Naive B cell (primary cell): ENCODE measurements around the gene PPM1L. TPM values are rescaled to one million over a fixed set of nuclear protein-coding genes. Genes with fewer than 3 reads are reported as not detected.
A peak's percentile ranks its signal among the peaks of the same experiment; 100 is the strongest.

Source experiments
- ATAC-seq, 2 donors: fragments of 150-1000 bp; cut with Tn5 transposase; 2 replicates each; pipeline ENCODE4 v1.10.0; 2021; ENCODE audit warnings: low read depth in 2 of 2, mild to moderate bottlenecking in 2 of 2, moderate library complexity in 2 of 2
- DNase-seq: peaks from one replicate; pipeline ENCODE4 v3.0.0; 2022
- H3K27ac Mint-ChIP-seq, 6 donors: one replicate each; pipeline ENCODE4 v1.8.0; 2020 to 2022; ENCODE audit warnings: mild to moderate bottlenecking in 6 of 6, mixed read lengths in 6 of 6, moderate library complexity in 5 of 6, inconsistent platforms in 2 of 6
- H3K27me3 Mint-ChIP-seq, 3 donors: one replicate each; pipeline ENCODE4 v1.8.0; 2021 to 2022; ENCODE audit warnings: mixed read lengths in 3 of 3, mild to moderate bottlenecking in 1 of 3
- H3K36me3 Mint-ChIP-seq, 2 donors: one replicate each; pipeline ENCODE4 v1.8.0; 2020 to 2022; ENCODE audit warnings: mixed read lengths in 2 of 2, inconsistent platforms in 1 of 2, mild to moderate bottlenecking in 1 of 2
- H3K4me1 Mint-ChIP-seq, 3 donors: one replicate each; pipeline ENCODE4 v1.8.0; 2020 to 2022; ENCODE audit warnings: mixed read lengths in 3 of 3, inconsistent platforms in 1 of 3, mild to moderate bottlenecking in 1 of 3, moderate library complexity in 1 of 3
- H3K4me3 Mint-ChIP-seq, 8 donors: one replicate each; pipeline ENCODE4 v1.8.0; 2020 to 2022; ENCODE audit warnings: mild to moderate bottlenecking in 8 of 8, mixed read lengths in 8 of 8, moderate library complexity in 8 of 8, inconsistent platforms in 2 of 8
- H3K9me3 Mint-ChIP-seq, 7 donors: one replicate each; pipeline ENCODE4 v1.8.0; 2020 to 2022; ENCODE audit warnings: mixed read lengths in 7 of 7, mild to moderate bottlenecking in 5 of 7, inconsistent platforms in 2 of 7, moderate library complexity in 1 of 7
- polyA plus RNA-seq, 6 donors: library from polyadenylated mRNA; unstranded; fragments of 300-500 nt; fragmentation: Illumina TruSeq; gene quantifications; one replicate each; pipeline ENCODE4 v1.2.3, GENCODE V29; 2021; ENCODE audit warnings: low read depth in 6 of 6

The PPM1L gene
- polyA plus RNA-seq, 6 donors from 2014 or later: 0.49 to 2.4 (median 2.1) TPM; not detected in 1

DNA sequence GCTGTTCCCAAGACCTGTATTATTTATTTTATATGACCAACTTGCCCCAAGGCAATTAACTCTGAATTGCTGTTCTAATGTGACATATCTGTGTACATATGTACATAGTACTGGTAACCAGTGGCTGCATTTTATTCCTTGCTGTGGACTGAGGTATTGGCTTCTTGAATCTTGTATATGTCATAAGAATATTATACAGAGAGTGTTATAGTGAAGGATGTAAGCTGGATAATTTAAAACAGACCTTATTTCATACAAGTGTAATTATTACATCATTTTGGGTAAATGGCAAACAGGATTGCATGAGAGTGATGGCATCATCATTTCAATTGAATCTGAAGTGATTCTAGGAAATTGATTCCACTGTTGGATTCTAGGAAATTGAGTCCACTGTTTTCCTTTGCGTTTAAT lies 316.2 kb downstream of the PPM1L start:
- no peaks in the 10 kb centered on the region for H3K27me3 Mint-ChIP-seq
- H3K36me3 Mint-ChIP-seq: no peaks in the 10 kb centered on the region
- peaks cover 33 to 38% (median 36%) of the 10 kb centered on the region in 3 donors for H3K4me1 Mint-ChIP-seq
- no peak overlapping the region for H3K4me3 Mint-ChIP-seq
- DNase-seq (no peak), ATAC-seq (no peak)
- no peak overlapping the region for H3K27ac Mint-ChIP-seq
- no peaks in the 10 kb centered on the region for H3K9me3 Mint-ChIP-seq

DNA sequence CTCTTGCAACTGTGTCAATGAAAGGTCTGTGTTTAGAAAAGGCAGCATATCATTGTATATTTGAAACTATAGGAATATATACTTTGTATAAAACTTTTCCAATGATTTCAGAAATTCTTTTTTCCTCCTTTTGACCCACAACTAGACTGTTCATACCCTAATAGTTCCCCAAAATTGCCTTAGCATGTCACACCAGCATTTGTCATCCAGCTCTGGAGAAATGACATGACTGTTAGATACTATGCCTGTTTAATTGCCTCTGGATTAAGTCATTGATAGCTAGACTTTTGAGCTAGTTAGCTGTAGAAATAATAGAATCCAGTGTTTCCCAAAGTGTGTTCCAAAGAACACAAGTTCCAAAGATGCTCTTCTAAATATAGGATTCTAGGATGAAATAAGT lies 316.7 kb downstream of the PPM1L start:
- Mint-ChIP-seq H3K27ac (no peak overlapping the region), H3K9me3 (no peaks in the 10 kb centered on the region), H3K4me1 (peaks cover 28 to 33% (median 30%) of the 10 kb centered on the region in 3 donors), H3K27me3 (no peaks in the 10 kb centered on the region), H3K4me3 (no peak overlapping the region), H3K36me3 (no peaks in the 10 kb centered on the region)
- no peak for DNase-seq
- ATAC-seq: no peak

DNA sequence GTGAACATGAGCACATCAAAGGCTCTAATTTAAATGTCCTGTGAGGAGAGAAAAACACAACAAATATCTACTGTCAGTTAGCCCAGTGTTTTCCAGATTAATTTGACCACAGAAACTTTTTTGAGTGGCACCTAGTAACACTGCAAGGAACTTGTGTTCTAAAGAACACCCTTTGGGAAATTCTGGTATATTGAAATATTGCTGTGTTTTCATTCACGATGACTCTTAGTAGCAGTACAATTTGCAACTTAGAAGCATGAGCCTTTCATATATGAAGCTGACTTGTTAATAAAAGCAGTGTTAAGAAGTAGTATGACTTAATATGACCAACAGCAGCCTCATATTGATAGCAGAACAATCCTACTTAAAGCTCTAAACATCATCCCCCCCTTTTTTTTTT lies 317.1 kb downstream of the PPM1L start:
- ATAC-seq: no peak
- Mint-ChIP-seq H3K36me3 (no peaks in the 10 kb centered on the region), H3K27me3 (no peaks in the 10 kb centered on the region), H3K4me1 (peaks cover 24 to 28% (median 27%) of the 10 kb centered on the region in 3 donors), H3K4me3 (no peak overlapping the region), H3K27ac (no peak overlapping the region), H3K9me3 (no peaks in the 10 kb centered on the region)
- no peak for DNase-seq

DNA sequence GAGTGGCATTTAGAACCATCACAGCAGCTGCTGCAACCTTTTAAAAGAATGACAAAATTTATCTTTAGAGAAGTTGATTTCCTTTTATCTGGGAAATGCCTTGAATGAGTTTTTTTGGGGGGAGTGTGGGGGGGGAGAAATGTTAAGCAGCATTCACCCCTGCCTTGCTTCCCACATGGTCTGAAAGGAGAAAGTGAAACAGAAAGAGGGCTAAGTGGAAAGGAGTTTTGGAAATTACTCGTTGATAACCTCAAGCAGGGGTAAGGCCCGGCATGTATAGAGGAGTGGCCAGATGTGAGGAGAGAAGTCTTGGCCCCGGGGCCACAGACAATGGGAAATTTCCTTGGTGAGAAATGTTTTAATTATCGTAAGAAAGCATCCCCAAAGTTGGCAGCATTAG lies 325.6 kb downstream of the PPM1L start:
- no peak overlapping the region for H3K27ac Mint-ChIP-seq

DNA sequence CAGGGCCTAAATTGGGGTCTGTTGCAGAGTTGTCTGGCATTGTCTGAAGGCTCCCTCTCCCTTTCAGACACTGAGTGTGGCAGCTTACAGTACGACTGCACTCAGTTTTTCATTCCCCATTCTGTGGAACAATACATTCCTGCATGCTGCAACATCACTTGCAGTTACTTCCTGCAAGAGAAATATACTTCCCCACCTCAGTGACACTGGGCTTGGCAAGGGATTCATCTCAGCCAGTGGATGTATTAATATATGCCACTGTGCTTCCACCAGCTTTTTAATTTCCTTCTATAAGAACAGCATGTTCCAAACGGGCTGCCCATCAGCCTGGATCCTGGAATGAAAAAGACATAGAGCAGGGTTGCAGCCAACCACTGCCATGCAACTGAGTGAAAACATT lies 326.0 kb downstream of the PPM1L start:
- H3K4me1 Mint-ChIP-seq: peaks cover 0 to 18% (median 11%) of the 10 kb centered on the region in 3 donors
- no peaks in the 10 kb centered on the region for H3K36me3 Mint-ChIP-seq
- H3K27me3 Mint-ChIP-seq: no peaks in the 10 kb centered on the region
- no peaks in the 10 kb centered on the region for H3K9me3 Mint-ChIP-seq
- no peak for ATAC-seq
- DNase-seq: no peak
- no peak overlapping the region for H3K27ac Mint-ChIP-seq
- no peak overlapping the region for H3K4me3 Mint-ChIP-seq

More for the DNA sequence above, 325.6 kb downstream of the PPM1L start:
- H3K36me3 Mint-ChIP-seq: no peaks in the 10 kb centered on the region
- DNase-seq: no peak
- H3K4me1 Mint-ChIP-seq: peaks cover 0 to 18% (median 11%) of the 10 kb centered on the region in 3 donors
- peak overlapping the region in 1 of 8 donors; percentile 45 for H3K4me3 Mint-ChIP-seq
- ATAC-seq: no peak
- no peaks in the 10 kb centered on the region for H3K27me3 Mint-ChIP-seq
- no peaks in the 10 kb centered on the region for H3K9me3 Mint-ChIP-seq

DNA sequence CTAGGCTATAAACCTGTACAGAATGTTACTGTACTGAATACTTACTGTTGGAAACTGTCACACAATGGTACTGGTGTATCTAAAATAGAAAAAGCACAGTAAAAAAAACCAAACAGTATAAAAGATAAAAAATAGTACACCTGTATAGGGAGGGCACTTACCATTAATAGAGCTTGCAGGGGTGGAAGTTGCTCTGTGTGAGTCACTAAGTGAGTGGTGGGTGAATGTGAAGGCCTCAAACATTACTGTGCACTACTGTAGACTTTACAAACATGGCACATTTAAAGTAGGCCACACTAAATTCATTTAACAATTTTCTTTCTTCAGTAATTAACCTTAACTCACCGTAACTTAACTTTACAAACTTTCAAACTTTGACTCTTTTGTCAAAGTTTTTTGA lies 327.1 kb downstream of the PPM1L start:
- peaks cover 0 to 2% (median 0%) of the 10 kb centered on the region in 7 donors for H3K9me3 Mint-ChIP-seq
- no peak overlapping the region for H3K27ac Mint-ChIP-seq
- ATAC-seq: no peak

DNA sequence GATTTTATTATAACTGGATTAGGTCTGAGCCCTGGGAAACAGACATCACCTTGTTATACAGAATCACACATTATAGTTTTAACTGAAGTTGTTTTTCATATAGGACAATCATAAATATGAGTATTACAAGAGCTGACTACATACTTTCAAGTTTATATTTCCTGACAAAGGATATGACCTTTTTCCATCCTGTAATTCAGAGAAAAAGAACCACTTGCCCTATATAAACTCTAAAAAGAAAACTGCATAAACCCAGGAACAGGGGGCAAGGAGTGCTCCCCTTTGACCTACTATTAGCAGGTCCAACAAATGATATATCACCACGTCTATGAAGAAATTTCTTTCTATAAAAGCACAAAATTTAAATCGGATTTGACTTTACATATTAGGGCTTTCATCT lies 328.2 kb downstream of the PPM1L start:
- ATAC-seq: no peak
- Mint-ChIP-seq H3K9me3 (peaks cover 0 to 2% (median 0%) of the 10 kb centered on the region in 7 donors), H3K4me3 (no peak overlapping the region), H3K27me3 (no peaks in the 10 kb centered on the region), H3K27ac (no peak overlapping the region), H3K4me1 (peaks cover 0 to 18% (median 11%) of the 10 kb centered on the region in 3 donors), H3K36me3 (no peaks in the 10 kb centered on the region)
- DNase-seq: no peak

More for the DNA sequence above, 327.1 kb downstream of the PPM1L start:
- no peaks in the 10 kb centered on the region for H3K36me3 Mint-ChIP-seq
- DNase-seq: no peak
- H3K4me1 Mint-ChIP-seq: peaks cover 0 to 18% (median 11%) of the 10 kb centered on the region in 3 donors
- H3K4me3 Mint-ChIP-seq: no peak overlapping the region
- H3K27me3 Mint-ChIP-seq: no peaks in the 10 kb centered on the region

DNA sequence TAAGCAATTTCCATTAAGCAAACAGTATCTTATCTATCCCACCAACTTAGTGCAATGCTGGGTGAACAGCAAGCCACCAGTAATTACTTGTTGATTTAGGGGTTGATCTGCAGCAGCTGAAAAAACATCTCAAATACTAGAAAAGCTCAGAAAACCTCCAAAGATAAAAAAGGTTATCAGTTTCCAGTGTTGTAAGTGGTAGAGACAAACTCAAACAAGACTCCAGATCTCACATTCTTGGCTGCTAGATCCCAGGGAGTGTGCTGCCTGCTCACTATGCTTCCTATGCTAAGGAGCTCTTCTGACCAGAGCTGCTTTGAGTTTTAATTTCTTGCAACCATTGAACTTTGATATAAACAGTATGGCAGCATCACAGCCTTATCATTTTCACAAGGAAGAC lies 337.9 kb downstream of the PPM1L start:
- no peak for DNase-seq
- Mint-ChIP-seq H3K27ac (no peak overlapping the region), H3K9me3 (no peaks in the 10 kb centered on the region), H3K27me3 (no peaks in the 10 kb centered on the region), H3K4me1 (no peaks in the 10 kb centered on the region), H3K36me3 (no peaks in the 10 kb centered on the region), H3K4me3 (no peak overlapping the region)
- no peak for ATAC-seq

DNA sequence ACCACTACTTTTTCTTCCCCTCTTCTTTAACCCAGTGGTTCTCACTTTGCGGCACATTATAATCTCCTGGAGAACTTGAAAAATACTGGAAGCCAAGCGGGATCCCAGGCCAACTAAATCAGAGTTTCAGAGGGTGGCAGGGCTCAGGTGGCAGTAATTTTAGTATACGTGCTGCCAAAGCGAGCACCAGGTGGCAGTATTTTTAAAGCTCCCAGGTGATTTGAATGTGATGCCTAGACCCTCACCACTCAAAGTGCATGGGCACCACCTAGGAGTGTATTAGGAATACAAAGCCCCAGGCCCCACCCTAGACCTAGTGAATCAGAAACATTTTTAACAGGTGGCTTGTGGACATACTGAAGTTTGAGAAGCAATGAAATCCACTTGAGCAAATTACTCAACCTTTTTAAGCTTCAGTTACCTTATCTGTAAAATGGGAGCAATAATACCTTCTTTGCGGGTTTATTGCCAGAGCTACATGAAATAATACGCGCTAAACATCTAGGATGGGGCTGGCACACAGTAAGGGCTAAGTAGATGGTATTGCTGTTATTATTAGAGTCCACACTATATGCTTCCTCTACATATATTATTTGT lies 340.8 kb downstream of the PPM1L start:
- H3K9me3 Mint-ChIP-seq: no peaks in the 10 kb centered on the region
- H3K4me3 Mint-ChIP-seq: no peak overlapping the region
- no peaks in the 10 kb centered on the region for H3K4me1 Mint-ChIP-seq
- H3K27me3 Mint-ChIP-seq: no peaks in the 10 kb centered on the region
- no peak for ATAC-seq
- DNase-seq: no peak
- peak overlapping the region in 1 of 6 donors; percentile 38 for H3K27ac Mint-ChIP-seq
- no peaks in the 10 kb centered on the region for H3K36me3 Mint-ChIP-seq

DNA sequence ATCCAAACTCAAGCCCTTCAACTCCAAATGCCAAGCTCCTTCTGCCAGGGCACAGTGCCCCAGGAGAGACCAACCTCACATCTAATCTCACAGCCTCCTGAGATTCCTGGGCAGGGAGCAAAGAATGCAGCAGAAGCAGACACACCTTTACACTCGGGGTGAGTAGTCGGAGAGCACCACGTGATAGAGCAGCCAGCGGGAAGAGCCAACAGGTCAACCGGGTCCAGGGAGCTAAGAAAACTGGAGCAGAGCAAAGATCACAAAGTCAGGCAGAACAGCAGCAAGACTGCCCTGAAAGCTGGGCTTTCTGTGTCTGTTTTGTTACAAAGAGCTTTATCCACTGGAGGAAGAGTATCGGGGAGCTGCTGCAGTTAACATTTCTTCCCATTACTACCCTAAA lies 345.0 kb downstream of the PPM1L start:
- Mint-ChIP-seq H3K27me3 (peaks cover 0 to 10% (median 7%) of the 10 kb centered on the region in 3 donors), H3K4me3 (no peak overlapping the region), H3K36me3 (no peaks in the 10 kb centered on the region), H3K9me3 (no peaks in the 10 kb centered on the region), H3K4me1 (peaks cover 8 to 12% (median 11%) of the 10 kb centered on the region in 3 donors), H3K27ac (peak overlapping the region in 1 of 6 donors; percentile 85)
- no peak for ATAC-seq
- DNase-seq: no peak

DNA sequence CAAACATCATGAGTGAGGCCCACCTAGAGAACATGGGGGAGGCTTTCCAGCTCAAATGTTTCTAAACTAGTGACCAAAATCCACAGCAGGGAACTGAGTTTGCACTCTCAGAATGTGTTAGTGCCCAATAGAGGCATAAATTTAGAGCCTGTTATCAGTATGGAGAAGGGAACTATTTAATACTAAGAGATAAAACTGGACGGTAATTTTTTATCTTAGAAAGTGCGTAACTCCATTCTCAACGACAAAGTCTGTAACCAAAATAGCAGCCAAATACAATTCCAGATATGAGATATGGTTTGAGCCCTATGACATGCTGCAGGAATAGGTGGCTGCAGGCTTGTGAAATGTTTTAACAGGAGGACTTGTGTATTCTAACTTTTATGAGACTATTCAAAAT lies 345.6 kb downstream of the PPM1L start:
- peaks cover 8 to 12% (median 11%) of the 10 kb centered on the region in 3 donors for H3K4me1 Mint-ChIP-seq
- DNase-seq (no peak), ATAC-seq (no peak)
- H3K27me3 Mint-ChIP-seq: peaks cover 0 to 10% (median 9%) of the 10 kb centered on the region in 3 donors
- no peak overlapping the region for H3K4me3 Mint-ChIP-seq
- H3K36me3 Mint-ChIP-seq: no peaks in the 10 kb centered on the region
- H3K9me3 Mint-ChIP-seq: no peaks in the 10 kb centered on the region
- H3K27ac Mint-ChIP-seq: no peak overlapping the region

DNA sequence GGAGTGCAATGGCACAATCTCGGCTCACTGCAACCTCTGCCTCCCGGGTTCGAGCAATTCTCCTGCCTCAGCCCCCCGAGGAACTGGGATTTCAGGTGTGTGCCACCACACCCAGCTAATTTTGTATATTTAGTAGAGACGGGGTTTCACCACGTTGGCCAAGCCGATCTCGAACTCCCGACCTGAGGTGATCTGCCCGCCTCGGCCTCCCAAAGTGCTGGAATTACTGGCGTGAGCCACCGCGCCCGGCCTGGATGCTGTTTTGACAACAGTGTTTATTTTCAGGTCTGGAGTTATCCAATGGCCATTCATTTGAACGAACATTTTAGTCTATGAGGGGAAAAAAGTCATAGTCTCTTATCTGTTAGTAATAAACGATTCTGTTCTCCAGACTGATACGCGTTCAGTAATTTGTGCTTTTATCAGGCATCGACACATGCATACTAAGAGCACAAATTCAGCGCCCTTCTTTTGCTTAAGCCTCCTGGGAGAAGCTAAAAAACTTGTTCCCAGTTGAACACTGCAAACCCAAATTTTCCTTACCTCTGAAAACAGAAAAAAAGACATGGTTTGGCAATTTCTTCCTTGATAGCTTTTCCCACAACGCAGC lies 347.9 kb downstream of the PPM1L start:
- DNase-seq: no peak
- Mint-ChIP-seq H3K27me3 (peaks cover 8 to 18% (median 16%) of the 10 kb centered on the region in 3 donors), H3K36me3 (no peaks in the 10 kb centered on the region), H3K4me3 (peak overlapping the region; percentile 21 to 90 (median 75)), H3K27ac (peak overlapping the region in 2 of 6 donors; percentile 35 to 92), H3K9me3 (no peaks in the 10 kb centered on the region), H3K4me1 (peaks cover 8 to 12% (median 11%) of the 10 kb centered on the region in 3 donors)
- no peak for ATAC-seq

DNA sequence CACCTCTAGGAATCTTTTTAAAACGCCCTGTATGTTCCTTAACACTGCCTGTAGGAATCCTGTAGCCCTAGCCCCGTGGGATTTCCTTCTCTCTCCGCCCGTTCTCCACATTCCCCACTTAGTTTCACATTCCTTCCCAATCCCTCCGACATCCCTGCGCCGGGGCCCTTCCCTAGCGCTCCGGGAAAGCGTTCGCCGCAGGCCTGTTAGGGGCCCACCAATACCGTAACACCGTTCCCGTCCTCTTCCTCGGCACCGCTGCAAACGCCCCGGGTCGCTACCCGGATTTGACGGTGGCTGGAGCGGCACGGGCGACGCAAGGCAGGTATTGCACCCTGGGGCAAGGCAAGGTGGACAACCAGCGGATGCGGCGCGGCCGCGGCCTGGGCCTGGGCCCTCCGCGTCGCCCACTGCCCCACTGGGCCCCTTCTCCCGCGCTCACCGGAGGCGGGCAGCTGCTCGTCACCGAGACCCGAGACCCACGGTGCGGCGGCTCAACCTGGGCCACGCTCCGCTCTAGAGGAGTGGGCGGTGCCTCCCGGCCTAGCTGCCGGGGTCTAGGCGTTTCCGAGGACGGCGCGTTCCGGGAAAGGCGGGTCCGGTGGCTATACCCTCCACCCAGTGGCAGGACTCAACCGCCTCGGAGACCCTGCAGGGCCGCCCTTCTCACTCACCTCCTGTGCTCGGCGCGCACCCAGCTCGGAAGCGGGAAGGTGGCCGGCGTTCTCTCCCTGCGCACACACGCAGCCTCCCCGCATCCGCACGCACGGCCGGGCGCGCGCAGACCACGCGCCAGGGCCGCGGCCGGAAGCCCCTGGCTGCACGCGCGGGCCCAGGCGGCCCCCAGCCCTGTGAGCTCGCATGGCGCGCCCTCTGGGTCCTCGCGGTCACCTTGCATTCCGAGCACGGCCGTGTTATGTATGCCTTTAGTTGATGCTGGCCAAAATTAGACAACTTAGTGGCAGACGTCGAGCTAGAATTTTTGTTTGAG lies 348.8 kb downstream of the PPM1L start, which contains the start of gene B3GALNT1:
Gene B3GALNT1 (minus strand): TSS at position 789 of the 991 bp plus-strand sequence. CDS start 18,595 bp downstream, outside the sequence.
- no peaks in the 10 kb centered on the region for H3K9me3 Mint-ChIP-seq
- H3K27ac Mint-ChIP-seq: peak within 1 kb of the TSS in 2 of 6 donors; percentile 32 to 92
- DNase-seq: peak; percentile 25
- peak within 1 kb of the TSS; percentile 72 to 90 (median 82) for H3K4me3 Mint-ChIP-seq
- H3K4me1 Mint-ChIP-seq: peaks cover 8 to 12% (median 11%) of the 10 kb centered on the region in 3 donors
- peak; percentile 65 to 72 for ATAC-seq
- H3K36me3 Mint-ChIP-seq: no peaks in the 10 kb centered on the region
- peaks cover 8 to 26% (median 16%) of the 10 kb centered on the region in 3 donors for H3K27me3 Mint-ChIP-seq
